Tibial artery (tissue), 4 donors: Measurements from ENCODE around the gene UBE2G1.

ENCODE experiments used
- DNase-seq, 2 donors: peaks; one replicate each; pipeline ENCODE4 v3.0.0-alpha.2; 2019
- H3K27ac ChIP-seq, 2 donors: fragments of 200-600 bp; sonication (generic) in 1 of 2; 1 replicate in 1 of 2; 2 replicates in 1 of 2; pipeline ENCODE4 v1.5.1; 2018 to 2019; ENCODE audit warnings: mild to moderate bottlenecking in 1 of 2
- H3K27me3 ChIP-seq, 2 donors: fragments of 200-600 bp; sonication (generic) in 1 of 2; one replicate each; pipeline versions ENCODE4 v1.5.1 to v1.6.0; 2016 to 2019
- H3K36me3 ChIP-seq, 3 donors: fragments of 200-600 bp; sonication (generic) in 2 of 3; one replicate each; pipeline ENCODE4 v1.5.1; 2016 to 2019; ENCODE audit warnings: mild to moderate bottlenecking in 2 of 3
- H3K4me1 ChIP-seq, 4 donors: fragments of 200-600 bp; sonication (generic) in 2 of 4; 1 replicate in 3 of 4; 2 replicates in 1 of 4; pipeline ENCODE4 v1.5.1; 2016 to 2019
- H3K4me3 ChIP-seq, 2 donors: fragments of 200-600 bp; sonication (generic) in 1 of 2; 1 replicate in 1 of 2; 2 replicates in 1 of 2; pipeline ENCODE4 v1.5.1; 2018 to 2019; ENCODE audit warnings: mild to moderate bottlenecking in 2 of 2
- H3K9me3 ChIP-seq, 3 donors: fragments of 200-600 bp; sonication (generic) in 1 of 3; one replicate each; pipeline ENCODE4 v1.5.1; 2016 to 2019
- CTCF ChIP-seq, 2 experiments: fragments of 200-600 bp in 1 of 2; fragments of 450-650 bp in 1 of 2; IDR thresholded peaks; one replicate each; pipeline ENCODE4 v1.5.1; 2017 to 2019; ENCODE audit warnings: antibody characterized with exemption in 2 of 2, mild to moderate bottlenecking in 1 of 2, moderate library complexity in 1 of 2
- intact Hi-C: fragments of 100-400 bp; cut with DNase I; formaldehyde crosslinking; loops from one replicate; pipeline ENCODE4 v1.15.0; 2023; ENCODE audit warnings: low total_unique reads

Gene UBE2G1

GRCh38 chr17:4318596-4318995 is 47.9 kb downstream of the UBE2G1 start:
- DNase-seq: no peak
- intact Hi-C loops: no loop called here
- Histone ChIP-seq H3K4me3 (no peak overlapping the region), H3K4me1 (peaks cover 0 to 29% (median 21%) of the 10 kb centered on the region in 4 donors), H3K36me3 (no peaks in the 10 kb centered on the region), H3K27ac (no peak overlapping the region), H3K9me3 (no peaks in the 10 kb centered on the region), H3K27me3 (no peaks in the 10 kb centered on the region)
- no peak for TF ChIP-seq CTCF (IDR thresholded peaks at IDR 0.05)

- DNase-seq: no peak
- intact Hi-C loops: no loop called here
- no peak overlapping the region for H3K27ac ChIP-seq
- no peaks in the 10 kb centered on the region for H3K9me3 ChIP-seq
- no peaks in the 10 kb centered on the region for H3K36me3 ChIP-seq
- H3K4me1 ChIP-seq: peaks cover 0 to 32% (median 21%) of the 10 kb centered on the region in 4 donors
- no peak for TF ChIP-seq CTCF (IDR thresholded peaks at IDR 0.05)
- H3K4me3 ChIP-seq: no peak overlapping the region
- no peaks in the 10 kb centered on the region for H3K27me3 ChIP-seq
Measured at GRCh38 chr17:4318186-4318585, 48.3 kb downstream of the UBE2G1 start.

- no peaks in the 10 kb centered on the region for H3K9me3 ChIP-seq
- H3K4me1 ChIP-seq: peaks cover 0 to 38% (median 21%) of the 10 kb centered on the region in 4 donors
- no peaks in the 10 kb centered on the region for H3K36me3 ChIP-seq
- intact Hi-C loops: no loop called here
- no peak for TF ChIP-seq CTCF (IDR thresholded peaks at IDR 0.05)
- H3K27ac ChIP-seq: no peak overlapping the region
- no peak for DNase-seq
- H3K4me3 ChIP-seq: no peak overlapping the region
- H3K27me3 ChIP-seq: no peaks in the 10 kb centered on the region
Measured at GRCh38 chr17:4317610-4318009, 48.9 kb downstream of the UBE2G1 start.

GRCh38 chr17:4316648-4317047 is 49.8 kb downstream of the UBE2G1 start:
- no peaks in the 10 kb centered on the region for H3K9me3 ChIP-seq
- DNase-seq: no peak
- no peaks in the 10 kb centered on the region for H3K27me3 ChIP-seq
- no peak overlapping the region for H3K4me3 ChIP-seq
- peaks cover 0 to 39% (median 21%) of the 10 kb centered on the region in 4 donors for H3K4me1 ChIP-seq
- intact Hi-C loops: no loop called here
- TF ChIP-seq CTCF (IDR thresholded peaks at IDR 0.05): no peak
- no peaks in the 10 kb centered on the region for H3K36me3 ChIP-seq
- H3K27ac ChIP-seq: no peak overlapping the region

- no peak overlapping the region for H3K4me3 ChIP-seq
- H3K36me3 ChIP-seq: no peaks in the 10 kb centered on the region
- no peak overlapping the region for H3K27ac ChIP-seq
- peaks cover 0 to 47% (median 27%) of the 10 kb centered on the region in 4 donors for H3K4me1 ChIP-seq
- no peaks in the 10 kb centered on the region for H3K9me3 ChIP-seq
- no peak for TF ChIP-seq CTCF (IDR thresholded peaks at IDR 0.05)
- no peak for DNase-seq
- no peaks in the 10 kb centered on the region for H3K27me3 ChIP-seq
- intact Hi-C loops: no loop called here
Measured at GRCh38 chr17:4314618-4315017, 51.9 kb downstream of the UBE2G1 start.

- Histone ChIP-seq H3K4me1 (peaks cover 0 to 50% (median 27%) of the 10 kb centered on the region in 4 donors), H3K27ac (no peak overlapping the region), H3K9me3 (no peaks in the 10 kb centered on the region), H3K36me3 (no peaks in the 10 kb centered on the region), H3K27me3 (no peaks in the 10 kb centered on the region), H3K4me3 (no peak overlapping the region)
- DNase-seq: no peak
- intact Hi-C loops: no loop called here
- no peak for TF ChIP-seq CTCF (IDR thresholded peaks at IDR 0.05)
Measured at GRCh38 chr17:4314179-4314578, 52.3 kb downstream of the UBE2G1 start.
